Stimulated activated CD4-positive, alpha-beta T cell treated with anti-CD3 and anti-CD28 coated beads, Interleukin-15, amount 100 ng/mL, for 48 hours (primary cell): Measurements from ENCODE around the gene MAZ.
A peak's percentile ranks its signal among the peaks of the same experiment; 100 is the strongest.

Experiments
- DNase-seq, 2 donors: peaks; one replicate each; pipeline ENCODE4 v3.0.0-alpha.2; 2020; ENCODE audit warnings: low read depth in 2 of 2

Gene MAZ

GRCh38 chr16:29809850-29810698 is 3.7 kb downstream of the MAZ start:
- no peak for DNase-seq

- DNase-seq = no peak
Measured at GRCh38 chr16:29810699-29811169, 4.4 kb downstream of the MAZ start.

GRCh38 chr16:29811170-29811895 is 5.0 kb downstream of the MAZ start:
- DNase-seq = no peak

GRCh38 chr16:29811896-29812665 is 5.8 kb downstream of the MAZ start, which contains the start of gene PRRT2:
PRRT2 (plus strand) TSS chr16:29812193; CDS start chr16:29813055, 862 bp downstream.
- DNase-seq = no peak

- no peak for DNase-seq
Measured at GRCh38 chr16:29812754-29813643, 6.7 kb downstream of the MAZ start.

- no peak for DNase-seq
Measured at GRCh38 chr16:29813644-29814562, 7.6 kb downstream of the MAZ start.

- DNase-seq = no peak
Measured at GRCh38 chr16:29814592-29814991, 8.3 kb downstream of the MAZ start.

- no peak for DNase-seq
Measured at GRCh38 chr16:29815032-29815721, 8.8 kb downstream of the MAZ start.

- DNase-seq = peak; percentile 96 to 97
Measured at GRCh38 chr16:29815793-29816693, 9.7 kb downstream of the MAZ start, which contains the start of gene PAGR1. PAGR1 (plus strand) TSS chr16:29816152; CDS start chr16:29816526, 374 bp downstream.

GRCh38 chr16:29816694-29817441 is 10.5 kb downstream of the MAZ start:
- no peak for DNase-seq

- no peak for DNase-seq
Measured at GRCh38 chr16:29818082-29818481, 11.8 kb downstream of the MAZ start.

- no peak for DNase-seq
Measured at GRCh38 chr16:29819506-29819905, 13.2 kb downstream of the MAZ start.

- no peak for DNase-seq
Measured at GRCh38 chr16:29820271-29820701, 14.0 kb downstream of the MAZ start, which contains the start of gene MVP. MVP (plus strand) TSS chr16:29820462; CDS start chr16:29830550, 10,088 bp downstream.

- DNase-seq = no peak
Measured at GRCh38 chr16:29820730-29821642, 14.7 kb downstream of the MAZ start.

GRCh38 chr16:29821643-29822115 is 15.3 kb downstream of the MAZ start:
- DNase-seq = no peak

- DNase-seq = no peak
Measured at GRCh38 chr16:29824589-29825144, 18.3 kb downstream of the MAZ start.
